Nephron progenitor cell (in vitro differentiated cells): Measurements from ENCODE around the gene DDX46.
"Not testable (repeated sequence)": the region's sequence is repeated elsewhere in the genome, so short reads cannot be mapped to it uniquely, and the experiment has no call there.

Source experiments
- DNase-seq: peaks from one replicate; pipeline ENCODE4 v3.0.0; 2021
- H3K27ac Mint-ChIP-seq: 2 replicates; pipeline ENCODE4 v1.8.0; 2021; ENCODE audit warnings: mild to moderate bottlenecking, moderate library complexity, mixed read lengths
- H3K27me3 Mint-ChIP-seq: 2 replicates; pipeline ENCODE4 v1.8.0; 2021; ENCODE audit warnings: mild to moderate bottlenecking, low read depth, mixed read lengths; ENCODE audit not compliant: poor library complexity
- H3K36me3 Mint-ChIP-seq: 2 replicates; pipeline ENCODE4 v1.8.0; 2021; ENCODE audit warnings: low read depth, mixed read lengths
- H3K4me1 Mint-ChIP-seq: 2 replicates; pipeline ENCODE4 v1.8.0; 2021; ENCODE audit warnings: mixed read lengths
- H3K4me3 Mint-ChIP-seq: 2 replicates; pipeline ENCODE4 v1.8.0; 2021; ENCODE audit warnings: mild to moderate bottlenecking, moderate library complexity, mixed read lengths
- H3K9me3 Mint-ChIP-seq: 2 replicates; pipeline ENCODE4 v1.8.0; 2021; ENCODE audit warnings: mild to moderate bottlenecking, moderate library complexity, mixed read lengths
- CTCF ChIP-seq: fragments of 200-600 bp; sonication (generic); IDR thresholded peaks from 2 replicates; pipeline ENCODE4 v1.5.0; 2021; ENCODE audit warnings: antibody characterized with exemption

The DDX46 gene

GRCh38 chr5:134837530-134838181 lies 79.1 kb downstream of the DDX46 start:
- H3K9me3 Mint-ChIP-seq: peaks cover 9% of the 10 kb centered on the region
- no peak for DNase-seq
- peaks cover 63% of the 10 kb centered on the region for H3K36me3 Mint-ChIP-seq
- H3K27ac Mint-ChIP-seq: no peak overlapping the region
- H3K27me3 Mint-ChIP-seq: no peaks in the 10 kb centered on the region
- H3K4me3 Mint-ChIP-seq: no peak overlapping the region
- no peak for TF ChIP-seq CTCF
- H3K4me1 Mint-ChIP-seq: peaks cover 10% of the 10 kb centered on the region

GRCh38 chr5:134838361-134838760 lies 79.8 kb downstream of the DDX46 start:
- not testable (repeated sequence) for H3K27ac Mint-ChIP-seq, H3K27me3 Mint-ChIP-seq, H3K4me3 Mint-ChIP-seq, H3K9me3 Mint-ChIP-seq, DNase-seq
- H3K4me1 Mint-ChIP-seq: peaks cover 10% of the 10 kb centered on the region
- peaks cover 63% of the 10 kb centered on the region for H3K36me3 Mint-ChIP-seq

GRCh38 chr5:134840811-134841210 lies 82.2 kb downstream of the DDX46 start:
- peaks cover 53% of the 10 kb centered on the region for H3K36me3 Mint-ChIP-seq
- no peaks in the 10 kb centered on the region for H3K27me3 Mint-ChIP-seq
- H3K27ac Mint-ChIP-seq: peak overlapping the region; percentile 60
- TF ChIP-seq CTCF: no peak
- DNase-seq: no peak
- no peak overlapping the region for H3K4me3 Mint-ChIP-seq
- H3K4me1 Mint-ChIP-seq: peaks cover 17% of the 10 kb centered on the region
- peaks cover 9% of the 10 kb centered on the region for H3K9me3 Mint-ChIP-seq

- H3K27me3 Mint-ChIP-seq: no peaks in the 10 kb centered on the region
- peaks cover 8% of the 10 kb centered on the region for H3K9me3 Mint-ChIP-seq
- peaks cover 48% of the 10 kb centered on the region for H3K36me3 Mint-ChIP-seq
- DNase-seq: no peak
- TF ChIP-seq CTCF: no peak
- no peak overlapping the region for H3K4me3 Mint-ChIP-seq
- H3K27ac Mint-ChIP-seq: no peak overlapping the region
- H3K4me1 Mint-ChIP-seq: peaks cover 30% of the 10 kb centered on the region
Observed at GRCh38 chr5:134844252-134844651, 85.7 kb downstream of the DDX46 start.

- Mint-ChIP-seq H3K27ac (peak overlapping the region; percentile 81), H3K36me3 (peaks cover 45% of the 10 kb centered on the region), H3K27me3 (no peaks in the 10 kb centered on the region), H3K4me3 (peak overlapping the region; percentile 93), H3K4me1 (peaks cover 31% of the 10 kb centered on the region), H3K9me3 (peaks cover 4% of the 10 kb centered on the region)
- no peak for TF ChIP-seq CTCF
- no peak for DNase-seq
Observed at GRCh38 chr5:134845335-134845851, 86.8 kb downstream of the DDX46 start.

GRCh38 chr5:134845852-134846640 lies 87.5 kb downstream of the DDX46 start, which contains the start of gene C5orf24:
TSS of gene C5orf24 (plus strand) at chr5:134845968. CDS start at chr5:134854901, 8,933 bp downstream.
- peak; percentile 85 for DNase-seq
- no peak for TF ChIP-seq CTCF
- Mint-ChIP-seq H3K36me3 (peaks cover 45% of the 10 kb centered on the region), H3K27me3 (no peaks in the 10 kb centered on the region), H3K27ac (peak within 1 kb of the TSS; percentile 95), H3K4me1 (peaks cover 26% of the 10 kb centered on the region), H3K9me3 (no peaks in the 10 kb centered on the region), H3K4me3 (peak within 1 kb of the TSS; percentile 93)
